ENCODE measurements around the gene RICTOR.

Gene RICTOR

GRCh38 chr5:38916802-38917201, 157.4 kb downstream of the RICTOR start:
- peaks cover 0 to 42% (median 20%) of the 10 kb centered on the region in 5 donors for H3K36me3 ChIP-seq (ENCODE audit: control insufficient read depth in 5 of 5, insufficient read depth in 5 of 5, low read length in 5 of 5)

DNA sequence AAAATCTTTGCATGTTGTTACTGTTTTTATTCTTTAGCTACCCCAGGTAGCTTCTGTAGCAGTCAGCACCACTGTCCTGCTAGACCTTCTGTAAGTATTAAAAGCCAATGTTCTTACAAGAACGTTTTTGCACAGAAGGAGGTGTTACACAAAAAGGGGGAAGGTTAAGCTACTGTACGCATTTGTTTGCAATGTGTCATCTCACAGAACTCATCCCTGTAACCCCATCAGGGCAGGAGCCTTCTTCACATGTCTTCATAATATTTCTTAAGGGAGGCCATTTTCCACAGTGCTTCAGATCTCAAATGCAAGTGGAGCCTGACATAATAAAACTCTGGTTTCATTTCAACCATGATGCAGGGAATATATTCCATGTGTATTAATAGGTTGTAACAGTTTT, 160.5 kb downstream of the RICTOR start:
- no peak overlapping the region for H3K9ac ChIP-seq (ENCODE audit: low read length in 5 of 5)
- no peak overlapping the region for H3K27ac ChIP-seq (ENCODE audit: low read depth, low read length)
- H3K4me3 ChIP-seq (ENCODE audit: low read depth in 1 of 5, low read length in 5 of 5): no peak overlapping the region
- H3K27me3 ChIP-seq (ENCODE audit: control insufficient read depth in 5 of 5, insufficient read depth in 4 of 5, low read length in 5 of 5): no peaks in the 10 kb centered on the region
- H3K4me1 ChIP-seq (ENCODE audit: control insufficient read depth in 5 of 5, insufficient read depth in 5 of 5, low read length in 5 of 5): peaks cover 0 to 1% (median 0%) of the 10 kb centered on the region in 5 donors
- peaks cover 0 to 22% (median 12%) of the 10 kb centered on the region in 5 donors for H3K36me3 ChIP-seq (ENCODE audit: control insufficient read depth in 5 of 5, insufficient read depth in 5 of 5, low read length in 5 of 5)
- H3K9me3 ChIP-seq (ENCODE audit: control insufficient read depth in 5 of 5, low read length in 5 of 5): peaks cover 0 to 6% (median 0%) of the 10 kb centered on the region in 5 donors

More at GRCh38 chr5:38916802-38917201, 157.4 kb downstream of the RICTOR start:
- Histone ChIP-seq H3K27ac (ENCODE audit: low read depth, low read length) (no peak overlapping the region), H3K4me3 (ENCODE audit: low read depth in 1 of 5, low read length in 5 of 5) (no peak overlapping the region), H3K9ac (ENCODE audit: low read length in 5 of 5) (no peak overlapping the region), H3K27me3 (ENCODE audit: control insufficient read depth in 5 of 5, insufficient read depth in 4 of 5, low read length in 5 of 5) (no peaks in the 10 kb centered on the region), H3K4me1 (ENCODE audit: control insufficient read depth in 5 of 5, insufficient read depth in 5 of 5, low read length in 5 of 5) (peaks cover 0 to 9% (median 0%) of the 10 kb centered on the region in 5 donors), H3K9me3 (ENCODE audit: control insufficient read depth in 5 of 5, low read length in 5 of 5) (no peaks in the 10 kb centered on the region)

DNA sequence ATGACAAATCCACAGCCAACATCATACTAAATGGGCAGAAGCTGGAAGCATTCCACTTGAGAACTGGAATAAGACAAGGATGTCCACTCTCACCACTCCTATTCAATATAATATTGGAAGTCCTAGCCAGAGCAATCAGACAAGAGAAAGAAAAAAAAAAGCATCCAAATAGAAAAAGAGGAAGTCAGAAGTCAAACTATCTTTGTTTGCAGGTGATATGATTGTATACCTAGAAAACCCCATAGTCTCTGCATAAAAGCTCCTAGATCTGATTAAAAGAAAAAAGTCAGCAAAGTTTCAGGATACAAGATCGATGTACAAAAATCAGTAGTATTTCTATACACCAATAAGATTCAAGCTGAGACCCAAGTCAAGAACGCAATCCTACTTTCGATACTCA, 162.3 kb downstream of the RICTOR start:
- Histone ChIP-seq H3K36me3 (ENCODE audit: control insufficient read depth in 5 of 5, insufficient read depth in 5 of 5, low read length in 5 of 5) (peaks cover under 1 to 21% (median 16%) of the 10 kb centered on the region in 5 donors), H3K9me3 (ENCODE audit: control insufficient read depth in 5 of 5, low read length in 5 of 5) (peaks cover 0 to 6% (median 0%) of the 10 kb centered on the region in 5 donors), H3K27me3 (ENCODE audit: control insufficient read depth in 5 of 5, insufficient read depth in 4 of 5, low read length in 5 of 5) (no peaks in the 10 kb centered on the region), H3K27ac (ENCODE audit: low read depth, low read length) (no peak overlapping the region), H3K4me3 (ENCODE audit: low read depth in 1 of 5, low read length in 5 of 5) (no peak overlapping the region), H3K4me1 (ENCODE audit: control insufficient read depth in 5 of 5, insufficient read depth in 5 of 5, low read length in 5 of 5) (no peaks in the 10 kb centered on the region), H3K9ac (ENCODE audit: low read length in 5 of 5) (no peak overlapping the region)

DNA sequence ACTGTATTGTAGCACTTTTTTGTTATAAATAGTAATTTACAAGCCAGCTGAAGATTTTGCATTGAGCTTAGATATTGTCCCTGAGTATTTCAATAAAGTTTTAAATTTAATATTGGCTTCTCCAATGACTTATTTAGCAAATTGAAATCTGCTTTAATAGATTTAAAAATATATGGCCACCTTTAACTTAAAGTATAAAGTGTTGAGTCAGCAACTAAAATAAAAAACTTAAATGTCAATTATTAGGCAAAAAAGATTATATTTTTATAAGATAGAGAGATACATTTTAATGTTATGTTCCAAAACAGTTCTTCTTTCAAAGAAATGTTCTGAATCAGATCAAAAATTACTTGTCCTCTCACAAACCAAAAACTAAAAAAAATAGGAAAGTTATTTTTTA, 167.7 kb downstream of the RICTOR start:
- Histone ChIP-seq H3K36me3 (ENCODE audit: control insufficient read depth in 5 of 5, insufficient read depth in 5 of 5, low read length in 5 of 5) (peaks cover 15 to 50% (median 41%) of the 10 kb centered on the region in 5 donors), H3K27ac (ENCODE audit: low read depth, low read length) (no peak overlapping the region), H3K27me3 (ENCODE audit: control insufficient read depth in 5 of 5, insufficient read depth in 4 of 5, low read length in 5 of 5) (no peaks in the 10 kb centered on the region), H3K4me1 (ENCODE audit: control insufficient read depth in 5 of 5, insufficient read depth in 5 of 5, low read length in 5 of 5) (no peaks in the 10 kb centered on the region), H3K9ac (ENCODE audit: low read length in 5 of 5) (no peak overlapping the region), H3K4me3 (ENCODE audit: low read depth in 1 of 5, low read length in 5 of 5) (no peak overlapping the region), H3K9me3 (ENCODE audit: control insufficient read depth in 5 of 5, low read length in 5 of 5) (peaks cover 0 to 9% (median 4%) of the 10 kb centered on the region in 5 donors)

DNA sequence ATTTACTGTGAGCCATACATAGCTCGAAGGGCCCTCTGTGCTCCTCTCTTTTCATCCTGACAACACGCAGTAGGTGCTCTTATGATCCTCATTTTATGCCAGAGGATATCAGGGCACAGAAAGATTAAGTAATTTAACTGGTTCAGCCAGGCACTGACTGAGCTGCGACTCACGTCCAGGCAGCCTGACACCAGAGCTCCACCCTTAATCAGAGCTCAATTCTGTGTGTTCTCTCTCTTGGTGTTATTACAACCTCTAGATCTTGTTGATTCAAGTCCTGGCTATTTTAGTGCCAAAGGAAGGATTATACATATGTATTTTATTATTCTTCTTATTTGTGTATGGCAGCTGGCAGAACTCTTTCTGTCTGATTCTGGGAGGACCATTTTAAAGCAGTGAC, 168.7 kb downstream of the RICTOR start:
- H3K9ac ChIP-seq (ENCODE audit: low read length in 5 of 5): no peak overlapping the region
- no peak overlapping the region for H3K27ac ChIP-seq (ENCODE audit: low read depth, low read length)
- peaks cover 0 to 9% (median 4%) of the 10 kb centered on the region in 5 donors for H3K9me3 ChIP-seq (ENCODE audit: control insufficient read depth in 5 of 5, low read length in 5 of 5)
- no peak overlapping the region for H3K4me3 ChIP-seq (ENCODE audit: low read depth in 1 of 5, low read length in 5 of 5)
- peaks cover 15 to 53% (median 41%) of the 10 kb centered on the region in 5 donors for H3K36me3 ChIP-seq (ENCODE audit: control insufficient read depth in 5 of 5, insufficient read depth in 5 of 5, low read length in 5 of 5)
- H3K4me1 ChIP-seq (ENCODE audit: control insufficient read depth in 5 of 5, insufficient read depth in 5 of 5, low read length in 5 of 5): no peaks in the 10 kb centered on the region
- H3K27me3 ChIP-seq (ENCODE audit: control insufficient read depth in 5 of 5, insufficient read depth in 4 of 5, low read length in 5 of 5): no peaks in the 10 kb centered on the region

DNA sequence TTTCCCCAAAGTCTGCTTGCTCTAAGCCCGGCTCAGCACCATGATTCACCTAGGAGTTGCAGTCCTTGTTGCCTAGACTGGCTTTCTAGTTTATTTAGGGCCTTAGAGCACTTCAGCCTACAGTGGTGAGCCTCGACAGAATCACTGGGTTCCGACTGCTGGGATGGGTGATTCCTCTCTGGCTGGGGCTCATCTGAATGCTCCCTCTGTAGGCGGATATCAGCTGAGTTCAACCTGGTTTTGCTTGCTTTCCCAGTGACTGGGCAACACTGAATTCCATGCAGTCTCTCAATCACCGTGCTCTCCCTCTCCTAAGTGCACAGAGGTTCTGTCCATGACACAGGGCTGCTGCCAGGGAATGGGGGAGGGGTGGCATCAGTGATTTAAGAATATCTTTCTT, 174.3 kb downstream of the RICTOR start:
- no peak overlapping the region for H3K27ac ChIP-seq (ENCODE audit: low read depth, low read length)
- H3K9me3 ChIP-seq (ENCODE audit: control insufficient read depth in 5 of 5, low read length in 5 of 5): peaks cover 0 to 13% (median 6%) of the 10 kb centered on the region in 5 donors
- H3K4me3 ChIP-seq (ENCODE audit: low read depth in 1 of 5, low read length in 5 of 5): no peak overlapping the region
- H3K36me3 ChIP-seq (ENCODE audit: control insufficient read depth in 5 of 5, insufficient read depth in 5 of 5, low read length in 5 of 5): peaks cover 6 to 31% (median 25%) of the 10 kb centered on the region in 5 donors
- no peaks in the 10 kb centered on the region for H3K4me1 ChIP-seq (ENCODE audit: control insufficient read depth in 5 of 5, insufficient read depth in 5 of 5, low read length in 5 of 5)
- no peak overlapping the region for H3K9ac ChIP-seq (ENCODE audit: low read length in 5 of 5)
- H3K27me3 ChIP-seq (ENCODE audit: control insufficient read depth in 5 of 5, insufficient read depth in 4 of 5, low read length in 5 of 5): no peaks in the 10 kb centered on the region

DNA sequence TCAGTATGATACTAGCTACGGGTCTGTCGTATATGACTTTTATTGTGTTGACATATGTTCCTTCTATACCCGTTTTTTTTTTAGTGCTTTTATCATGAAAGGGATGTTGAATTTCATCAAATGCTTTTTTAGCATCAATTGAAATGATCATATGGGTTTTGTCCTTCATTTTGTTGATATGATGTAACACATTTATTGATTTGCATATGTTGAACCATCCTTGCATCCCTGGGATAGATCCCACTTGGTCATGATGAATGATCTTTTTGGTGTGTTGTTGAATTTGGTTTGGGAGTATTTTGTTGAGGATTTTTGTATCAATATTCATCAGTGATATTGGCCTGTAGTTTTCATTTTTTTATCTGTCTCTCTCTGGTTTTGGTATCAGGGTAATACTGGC, 177.4 kb downstream of the RICTOR start:
- H3K36me3 ChIP-seq (ENCODE audit: control insufficient read depth in 5 of 5, insufficient read depth in 5 of 5, low read length in 5 of 5): peaks cover 2 to 12% (median 7%) of the 10 kb centered on the region in 5 donors
- no peak overlapping the region for H3K4me3 ChIP-seq (ENCODE audit: low read depth in 1 of 5, low read length in 5 of 5)
- no peak overlapping the region for H3K27ac ChIP-seq (ENCODE audit: low read depth, low read length)
- no peaks in the 10 kb centered on the region for H3K27me3 ChIP-seq (ENCODE audit: control insufficient read depth in 5 of 5, insufficient read depth in 4 of 5, low read length in 5 of 5)
- H3K9ac ChIP-seq (ENCODE audit: low read length in 5 of 5): no peak overlapping the region
- peaks cover 0 to 10% (median 0%) of the 10 kb centered on the region in 5 donors for H3K9me3 ChIP-seq (ENCODE audit: control insufficient read depth in 5 of 5, low read length in 5 of 5)
- H3K4me1 ChIP-seq (ENCODE audit: control insufficient read depth in 5 of 5, insufficient read depth in 5 of 5, low read length in 5 of 5): no peaks in the 10 kb centered on the region

DNA sequence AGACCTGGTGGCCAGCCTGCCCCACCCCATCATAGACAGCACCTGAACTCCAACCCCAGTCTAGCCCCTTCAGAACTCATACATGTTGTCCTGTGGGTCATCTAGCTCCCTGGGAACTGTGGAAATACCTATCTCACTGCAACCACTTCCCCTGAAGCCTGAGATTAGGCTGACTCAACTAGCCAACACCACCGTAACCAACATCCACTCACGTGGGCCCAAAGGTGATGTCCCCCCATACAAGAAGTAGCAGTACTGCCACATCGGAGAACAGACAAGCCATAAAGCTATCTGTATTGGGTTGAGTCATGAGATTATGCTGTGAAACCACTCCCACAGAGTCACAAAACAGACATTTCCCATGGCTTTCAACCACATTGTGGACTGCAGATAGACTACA, 181.8 kb downstream of the RICTOR start:
- no peaks in the 10 kb centered on the region for H3K27me3 ChIP-seq (ENCODE audit: control insufficient read depth in 5 of 5, insufficient read depth in 4 of 5, low read length in 5 of 5)
- H3K9ac ChIP-seq (ENCODE audit: low read length in 5 of 5): no peak overlapping the region
- H3K9me3 ChIP-seq (ENCODE audit: control insufficient read depth in 5 of 5, low read length in 5 of 5): peaks cover 0 to 10% (median 0%) of the 10 kb centered on the region in 5 donors
- no peaks in the 10 kb centered on the region for H3K4me1 ChIP-seq (ENCODE audit: control insufficient read depth in 5 of 5, insufficient read depth in 5 of 5, low read length in 5 of 5)
- no peak overlapping the region for H3K27ac ChIP-seq (ENCODE audit: low read depth, low read length)
- peaks cover 0 to 15% (median 5%) of the 10 kb centered on the region in 5 donors for H3K36me3 ChIP-seq (ENCODE audit: control insufficient read depth in 5 of 5, insufficient read depth in 5 of 5, low read length in 5 of 5)
- no peak overlapping the region for H3K4me3 ChIP-seq (ENCODE audit: low read depth in 1 of 5, low read length in 5 of 5)

GRCh38 chr5:38891563-38891962, 182.6 kb downstream of the RICTOR start:
- no peaks in the 10 kb centered on the region for H3K27me3 ChIP-seq (ENCODE audit: control insufficient read depth in 5 of 5, insufficient read depth in 4 of 5, low read length in 5 of 5)
- H3K36me3 ChIP-seq (ENCODE audit: control insufficient read depth in 5 of 5, insufficient read depth in 5 of 5, low read length in 5 of 5): peaks cover 0 to 16% (median 5%) of the 10 kb centered on the region in 5 donors
- no peaks in the 10 kb centered on the region for H3K4me1 ChIP-seq (ENCODE audit: control insufficient read depth in 5 of 5, insufficient read depth in 5 of 5, low read length in 5 of 5)
- no peak overlapping the region for H3K9ac ChIP-seq (ENCODE audit: low read length in 5 of 5)
- peaks cover 0 to 8% (median 0%) of the 10 kb centered on the region in 5 donors for H3K9me3 ChIP-seq (ENCODE audit: control insufficient read depth in 5 of 5, low read length in 5 of 5)
- H3K4me3 ChIP-seq (ENCODE audit: low read depth in 1 of 5, low read length in 5 of 5): no peak overlapping the region
- no peak overlapping the region for H3K27ac ChIP-seq (ENCODE audit: low read depth, low read length)

GRCh38 chr5:38889424-38889823, 184.8 kb downstream of the RICTOR start:
- Histone ChIP-seq H3K9me3 (ENCODE audit: control insufficient read depth in 5 of 5, low read length in 5 of 5) (no peaks in the 10 kb centered on the region), H3K4me1 (ENCODE audit: control insufficient read depth in 5 of 5, insufficient read depth in 5 of 5, low read length in 5 of 5) (no peaks in the 10 kb centered on the region), H3K36me3 (ENCODE audit: control insufficient read depth in 5 of 5, insufficient read depth in 5 of 5, low read length in 5 of 5) (peaks cover 16 to 36% (median 23%) of the 10 kb centered on the region in 5 donors), H3K27ac (ENCODE audit: low read depth, low read length) (no peak overlapping the region), H3K9ac (ENCODE audit: low read length in 5 of 5) (no peak overlapping the region), H3K4me3 (ENCODE audit: low read depth in 1 of 5, low read length in 5 of 5) (no peak overlapping the region), H3K27me3 (ENCODE audit: control insufficient read depth in 5 of 5, insufficient read depth in 4 of 5, low read length in 5 of 5) (no peaks in the 10 kb centered on the region)
